IMR-90 (cell line): ENCODE data around the gene DYNC1H1. TPM values are rescaled to one million over a fixed set of nuclear protein-coding genes. Genes with fewer than 3 reads are reported as not detected.

Experiments
- ATAC-seq: fragments of 200-7000 bp; cut with Tn5 transposase; 2 replicates; pipeline ENCODE4 v1.9.1; 2020; ENCODE audit warnings: low read depth, mild to moderate bottlenecking, moderate library complexity
- BruUV-seq: library from RNA; stranded (reverse); fragments of 400-500 nt; replicated peaks from 2 replicates; lab custom pipeline; 2021; lab: Mats Ljungman, UMichigan
- CTCF ChIA-PET: fragments of 300-600 bp; formaldehyde crosslinking; extraction: SDS; loops from one replicate; lab custom pipeline; 2021; ENCODE audit warnings: antibody characterized with exemption; lab: Yijun Ruan, JAX
- POLR2A ChIA-PET: fragments of 300-600 bp; sonication (Branson Sonifier 250); formaldehyde crosslinking; loops from one replicate; lab custom pipeline; 2022; ENCODE audit warnings: antibody characterized with exemption; ENCODE audit not compliant: unreplicated experiment; lab: Charles Lee
- DNase-seq: peaks from one replicate; pipeline ENCODE4 v3.0.0; 2013
- H2AFZ ChIP-seq: replicated peaks from 2 replicates; pipeline ENCODE3; 2013; ENCODE audit warnings: low read length, mild to moderate bottlenecking; ENCODE audit not compliant: poor library complexity
- H2AK5ac ChIP-seq: 2 replicates; pipeline ENCODE4 v1.6.1; 2013; ENCODE audit warnings: low read depth, low read length, inconsistent platforms
- H2AK9ac ChIP-seq: replicated peaks from 2 replicates; pipeline ENCODE3; 2013; ENCODE audit warnings: mild to moderate bottlenecking, low read depth, low read length, moderate library complexity; ENCODE audit not compliant: poor library complexity
- H2BK120ac ChIP-seq: 2 replicates; pipeline ENCODE4 v1.6.1; 2013; ENCODE audit warnings: low read depth, low read length, inconsistent platforms
- H2BK15ac ChIP-seq: 3 replicates; pipeline ENCODE4 v1.6.1; 2013; ENCODE audit warnings: low read depth, low read length, inconsistent platforms
- H2BK20ac ChIP-seq: 2 replicates; pipeline ENCODE4 v1.6.1; 2013; ENCODE audit warnings: low read depth, mild to moderate bottlenecking, inconsistent platforms, low read length, moderate library complexity
- H2BK5ac ChIP-seq: 2 replicates; pipeline ENCODE4 v1.6.1; 2013; ENCODE audit warnings: mild to moderate bottlenecking, low read depth, low read length, inconsistent platforms; ENCODE audit not compliant: poor library complexity, severe bottlenecking
- H3K14ac ChIP-seq: replicated peaks from 2 replicates; pipeline ENCODE4 v1.6.1; 2013; ENCODE audit warnings: low read depth, low read length, inconsistent platforms
- H3K18ac ChIP-seq: 2 replicates; pipeline ENCODE4 v1.6.1; 2013; ENCODE audit warnings: low read depth, low read length, control low read depth
- H3K23ac ChIP-seq: 2 replicates; pipeline ENCODE4 v1.6.1; 2013; ENCODE audit warnings: low read depth, low read length, inconsistent platforms
- H3K27ac ChIP-seq: 2 replicates; pipeline ENCODE4 v1.5.1; 2013; ENCODE audit warnings: mild to moderate bottlenecking, control low read depth, low read length; ENCODE audit not compliant: insufficient read depth
- H3K27me3 ChIP-seq: 2 replicates; pipeline ENCODE4 v1.6.1; 2013; ENCODE audit warnings: low read length; ENCODE audit not compliant: control insufficient read depth, insufficient read depth
- H3K36me3 ChIP-seq: 2 replicates; pipeline ENCODE4 v1.6.1; 2013; ENCODE audit warnings: low read length, mixed read lengths; ENCODE audit not compliant: control insufficient read depth, insufficient read depth
- H3K4ac ChIP-seq: 2 replicates; pipeline ENCODE4 v1.6.1; 2013; ENCODE audit warnings: low read depth, low read length, inconsistent platforms
- H3K4me1 ChIP-seq: 2 replicates; pipeline ENCODE4 v1.6.1; 2013; ENCODE audit warnings: low read length, mixed read lengths; ENCODE audit not compliant: control insufficient read depth, insufficient read depth
- H3K4me2 ChIP-seq: 2 replicates; pipeline ENCODE4 v1.6.1; 2013; ENCODE audit warnings: low read depth, mild to moderate bottlenecking, control low read depth, low read length, moderate library complexity
- H3K4me3 ChIP-seq: 2 replicates; pipeline ENCODE4 v1.5.1; 2013; ENCODE audit warnings: low read depth, mild to moderate bottlenecking, control low read depth, low read length, moderate library complexity; ENCODE audit not compliant: insufficient read depth
- H3K56ac ChIP-seq: 2 replicates; pipeline ENCODE4 v1.6.1; 2013; ENCODE audit warnings: low read length, inconsistent platforms; ENCODE audit not compliant: insufficient read depth; ENCODE audit errors: extremely low read depth
- H3K79me1 ChIP-seq, 2 experiments: 2 replicates each; pipeline ENCODE4 v1.6.1; 2013; ENCODE audit warnings: low read length in 2 of 2, inconsistent platforms in 1 of 2, low read depth in 1 of 2
- H3K9ac ChIP-seq: 2 replicates; pipeline ENCODE4 v1.6.1; 2013; ENCODE audit warnings: low read depth, low read length, control low read depth
- H3K9me1 ChIP-seq: 2 replicates; pipeline ENCODE4 v1.6.1; 2013; ENCODE audit warnings: low read length, inconsistent platforms; ENCODE audit not compliant: insufficient read depth
- H3K9me3 ChIP-seq: 2 replicates; pipeline ENCODE4 v1.6.1; 2013; ENCODE audit warnings: low read length; ENCODE audit not compliant: control insufficient read depth, insufficient read depth
- H4K20me1 ChIP-seq: 2 replicates; pipeline ENCODE4 v1.6.1; 2013; ENCODE audit warnings: low read length, inconsistent platforms; ENCODE audit not compliant: insufficient read depth
- H4K5ac ChIP-seq: 2 replicates; pipeline ENCODE4 v1.6.1; 2013; ENCODE audit warnings: mild to moderate bottlenecking, low read depth, low read length, control low read depth
- H4K8ac ChIP-seq, 2 experiments: 2 replicates each; pipeline ENCODE4 v1.6.1; 2013; ENCODE audit warnings: low read depth in 2 of 2, low read length in 2 of 2, control low read depth in 1 of 2, inconsistent platforms in 1 of 2
- H4K91ac ChIP-seq: 2 replicates; pipeline ENCODE4 v1.6.1; 2013; ENCODE audit warnings: low read depth, low read length, inconsistent platforms; ENCODE audit not compliant: insufficient read depth
- BHLHE40 ChIP-seq: fragments of 150-350 bp; IDR thresholded peaks from 2 replicates; pipeline ENCODE4 v1.6.1; 2016; ENCODE audit warnings: mild to moderate bottlenecking, low read depth, low read length
- CEBPB ChIP-seq: IDR thresholded peaks from 2 replicates; pipeline ENCODE4 v1.6.1; 2012; ENCODE audit warnings: low read depth, low read length, improper control_type of control experiment
- CHD1 ChIP-seq: IDR thresholded peaks from 2 replicates; pipeline ENCODE4 v1.6.1; 2012; ENCODE audit warnings: low read depth, low read length, improper control_type of control experiment
- CTCF ChIP-seq: conservative IDR thresholded peaks from 2 replicates; pipeline ENCODE4 v1.5.1; 2012; ENCODE audit warnings: mild to moderate bottlenecking, low read depth, low read length, improper control_type of control experiment
- ELK1 ChIP-seq: fragments of 150-350 bp; IDR thresholded peaks from 2 replicates; pipeline ENCODE4 v1.6.1; 2016; ENCODE audit warnings: low read depth, mild to moderate bottlenecking, low read length, moderate library complexity, borderline replicate concordance
- FOS ChIP-seq: fragments of 150-350 bp; IDR thresholded peaks from 2 replicates; pipeline ENCODE4 v1.6.1; 2016; ENCODE audit warnings: low read depth, low read length
- MAFK ChIP-seq: IDR thresholded peaks from 2 replicates; pipeline ENCODE4 v1.6.1; 2012; ENCODE audit warnings: low read depth, low read length, improper control_type of control experiment
- MAZ ChIP-seq: IDR thresholded peaks from 2 replicates; pipeline ENCODE4 v1.6.1; 2012; ENCODE audit warnings: low read depth, mild to moderate bottlenecking, low read length, improper control_type of control experiment, moderate library complexity, borderline replicate concordance
- MXI1 ChIP-seq: IDR thresholded peaks from 2 replicates; pipeline ENCODE4 v1.6.1; 2012; ENCODE audit warnings: low read depth, mild to moderate bottlenecking, low read length, moderate library complexity, borderline replicate concordance
- NFE2L2 ChIP-seq: fragments of 150-350 bp; IDR thresholded peaks from 2 replicates; pipeline ENCODE4 v1.6.1; 2016; ENCODE audit warnings: low read depth, mild to moderate bottlenecking, low read length
- POLR2A ChIP-seq: IDR thresholded peaks from 2 replicates; pipeline ENCODE4 v1.6.1; 2012; ENCODE audit warnings: mild to moderate bottlenecking, low read depth, low read length
- RAD21 ChIP-seq: IDR thresholded peaks from 2 replicates; pipeline ENCODE4 v1.6.1; 2012; ENCODE audit warnings: low read length, improper control_type of control experiment
- RCOR1 ChIP-seq: IDR thresholded peaks from 2 replicates; pipeline ENCODE4 v1.6.1; 2012; ENCODE audit warnings: mild to moderate bottlenecking, low read length, improper control_type of control experiment; ENCODE audit not compliant: insufficient replicate concordance
- RFX5 ChIP-seq: IDR thresholded peaks from 2 replicates; pipeline ENCODE4 v1.8.0; 2012; ENCODE audit warnings: low read depth, mild to moderate bottlenecking, low read length, moderate library complexity
- SMC3 ChIP-seq: fragments of 150-350 bp; IDR thresholded peaks from 2 replicates; pipeline ENCODE4 v1.6.1; 2016; ENCODE audit warnings: low read depth, mild to moderate bottlenecking, antibody characterized with exemption, low read length, moderate library complexity
- USF2 ChIP-seq: fragments of 150-350 bp; IDR thresholded peaks from 2 replicates; pipeline ENCODE4 v1.6.1; 2017; ENCODE audit warnings: mild to moderate bottlenecking, antibody characterized with exemption, low read length, low read depth
- WGBS, 2 experiments: methylation state at CpG; one replicate each; pipeline versions ENCODE4 v1.1.5 to v1.1.7; 2013; ENCODE audit warnings: missing lambda C conversion rate in 2 of 2; ENCODE audit not compliant: insufficient read length in 1 of 2; ENCODE audit errors: extremely low coverage in 2 of 2; 5-methylcytosine and 5-hydroxymethylcytosine counted together
- dilution Hi-C: fragments of 300-500 bp; cut with HindIII; formaldehyde crosslinking; loops from one replicate; pipeline ENCODE4 v1.14.3; 2018; ENCODE audit warnings: low sequenced_read_pairs; ENCODE audit not compliant: unreplicated experiment
- in situ Hi-C: fragments of 300-500 bp; cut with MboI; formaldehyde crosslinking; loops from 3 replicates; pipeline ENCODE4 v1.14.3; 2019; ENCODE audit warnings: low sequenced_read_pairs, inconsistent platforms, mixed read lengths
- intact Hi-C: fragments of 100-400 bp; cut with micrococcal nuclease; formaldehyde crosslinking; loops from 2 replicates; pipeline ENCODE4 v1.10.0; 2022
- polyA plus RNA-seq, 3 experiments: library from polyadenylated mRNA; depleted of rRNA; stranded (reverse); fragments of >200 nt; gene quantifications; 2 replicates each; pipeline ENCODE4 v1.2.3, GENCODE V29; 2012; ENCODE audit warnings: low replicate concordance in 1 of 3
- total RNA-seq: library from RNA; depleted of rRNA; stranded (reverse); fragments of >200 nt; gene quantifications from 2 replicates; pipeline ENCODE4 v1.2.3, GENCODE V29; 2012

Gene DYNC1H1
- total and polyA plus RNA-seq, 2 of the 4 experiments (the other 2 are of a cell fraction) = 240 to 670 TPM

GRCh38 chr14:102094101-102094500 is 129.7 kb downstream of the DYNC1H1 start:
- no peak overlapping the region for H2BK15ac ChIP-seq
- no peak overlapping the region for H3K4me2 ChIP-seq
- H3K4me1 ChIP-seq = peaks cover 12% of the 10 kb centered on the region
- TF ChIP-seq USF2 (no peak), MAZ (no peak), SMC3 (no peak), CHD1 (no peak), MAFK (no peak), RCOR1 (no peak), RAD21 (no peak), BHLHE40 (no peak), RFX5 (no peak), MXI1 (no peak), FOS (no peak), CEBPB (no peak), NFE2L2 (no peak), ELK1 (no peak), POLR2A (no peak), CTCF (no peak)
- H3K9ac ChIP-seq = no peak overlapping the region
- no peak overlapping the region; the same call in 1 of the 2 replicates for H3K23ac ChIP-seq
- H4K20me1 ChIP-seq = no peaks in the 10 kb centered on the region
- no peak overlapping the region for H3K56ac ChIP-seq
- H3K14ac ChIP-seq = no peak overlapping the region
- no peak overlapping the region for H3K4me3 ChIP-seq
- no peak overlapping the region for H2BK5ac ChIP-seq
- H2AK5ac ChIP-seq = no peak overlapping the region
- H2BK120ac ChIP-seq = no peak overlapping the region
- H4K5ac ChIP-seq = no peak overlapping the region
- H4K91ac ChIP-seq = no peak overlapping the region
- no peaks in the 10 kb centered on the region for H3K27me3 ChIP-seq
- no peaks in the 10 kb centered on the region for H3K79me1 ChIP-seq
- no TSS peak for BruUV-seq
- no peak overlapping the region for H3K27ac ChIP-seq
- H3K4ac ChIP-seq = no peak overlapping the region
- H3K18ac ChIP-seq = no peak overlapping the region
- ChIA-PET POLR2A (no interaction called here), CTCF (no interaction called here)
- H3K9me3 ChIP-seq = no peaks in the 10 kb centered on the region
- DNase-seq (no peak), ATAC-seq (no peak)
- H2AFZ ChIP-seq = peak overlapping the region; percentile 62
- 57% methylated on average over 6 of the region's 7 CpGs; no CpG with 5 or more reads in 1 of the 2 experiments for WGBS, 2 experiments
- H3K9me1 ChIP-seq = peaks cover 6% of the 10 kb centered on the region; the same call in 1 of the 2 replicates
- no peak overlapping the region for H2BK20ac ChIP-seq
- no peak overlapping the region for H4K8ac ChIP-seq
- peak overlapping the region; percentile 10 for H2AK9ac ChIP-seq
- intact Hi-C loops = no loop called here
- in situ Hi-C loops = loop anchor here (25.0 kb wide), 1 partner anchor 218 kb away; the partner anchor contains the start of genes MOK and ZNF839
- H3K36me3 ChIP-seq = no peaks in the 10 kb centered on the region
- dilution Hi-C loops = no loop called here
